Measurements from ENCODE around the gene RPTN. TPM values are rescaled to one million over a fixed set of nuclear protein-coding genes. Genes with fewer than 3 reads are reported as not detected.

The RPTN gene
- total RNA-seq, 1 donor from 2014 or later = not detected

- ChIA-PET CTCF (no interaction called here), POLR2A (no interaction called here)
- peaks cover 10% of the 10 kb centered on the region for H3K27me3 Mint-ChIP-seq
- H3K4me3 Mint-ChIP-seq = no peak overlapping the region
- H3K4me1 Mint-ChIP-seq = no peaks in the 10 kb centered on the region
- no peaks in the 10 kb centered on the region for H3K36me3 Mint-ChIP-seq (ENCODE audit: low read depth)
- DNase-seq (no peak), ATAC-seq (ENCODE audit: low read depth) (no peak)
- intact Hi-C loops (cut with micrococcal nuclease) = no loop called here
- H3K27ac Mint-ChIP-seq = no peak overlapping the region
- TF ChIP-seq CTCF (IDR thresholded peaks at IDR 0.05) = no peak
- H3K9me3 Mint-ChIP-seq = no peaks in the 10 kb centered on the region
Observed at GRCh38 chr1:152107984-152108881, 50.8 kb downstream of the RPTN start.

GRCh38 chr1:152107031-152107983 is 51.7 kb downstream of the RPTN start:
- Mint-ChIP-seq H3K27ac (no peak overlapping the region), H3K27me3 (peaks cover 10% of the 10 kb centered on the region), H3K9me3 (no peaks in the 10 kb centered on the region), H3K36me3 (ENCODE audit: low read depth) (no peaks in the 10 kb centered on the region), H3K4me1 (no peaks in the 10 kb centered on the region), H3K4me3 (no peak overlapping the region)
- intact Hi-C loops (cut with micrococcal nuclease) = no loop called here
- ChIA-PET POLR2A (no interaction called here), CTCF (no interaction called here)
- no peak for ATAC-seq (ENCODE audit: low read depth)
- no peak for TF ChIP-seq CTCF (IDR thresholded peaks at IDR 0.05)
- no peak for DNase-seq

GRCh38 chr1:152104854-152105253 is 54.2 kb downstream of the RPTN start:
- ATAC-seq (ENCODE audit: low read depth) (no peak), DNase-seq (no peak)
- Mint-ChIP-seq H3K27ac (no peak overlapping the region), H3K4me1 (no peaks in the 10 kb centered on the region), H3K27me3 (peaks cover 23% of the 10 kb centered on the region), H3K4me3 (no peak overlapping the region), H3K9me3 (no peaks in the 10 kb centered on the region), H3K36me3 (ENCODE audit: low read depth) (no peaks in the 10 kb centered on the region)
- POLR2A ChIA-PET = no interaction called here
- CTCF ChIA-PET = no interaction called here
- no peak for TF ChIP-seq CTCF (IDR thresholded peaks at IDR 0.05)
- intact Hi-C loops (cut with micrococcal nuclease) = no loop called here

Other genes with a start within 250 kb of the RPTN start
- gene THEM4, start 249.7 kb downstream of the RPTN start, total RNA-seq = 20.4 and 22.8 TPM in 2 replicates
- 62.7 and 63.6 TPM in 2 replicates for gene S100A10, start 165.4 kb downstream of the RPTN start, total RNA-seq
- gene S100A11, start 122.2 kb downstream of the RPTN start, total RNA-seq = 65.6 and 71.2 TPM in 2 replicates
- not detected in 2 replicates for gene TCHHL1, start 70.2 kb downstream of the RPTN start, total RNA-seq
- not detected in 2 replicates for gene TCHH, start 43.8 kb downstream of the RPTN start, total RNA-seq
- gene HRNR, start 65.0 kb upstream of the RPTN start, total RNA-seq = not detected in 2 replicates
- gene FLG, start 166.0 kb upstream of the RPTN start, total RNA-seq = not detected in 2 replicates
- not detected in 2 replicates for gene FLG2, start 200.8 kb upstream of the RPTN start, total RNA-seq